ENCODE results near the gene ACTN4. TPM values are rescaled to one million over a fixed set of nuclear protein-coding genes. Genes with fewer than 3 reads are reported as not detected.

ACTN4 gene
- polyA plus RNA-seq, 1 experiment = 970 TPM

- Histone ChIP-seq H3K4me3 (ENCODE audit: low read depth, low read length) (no peak overlapping the region), H3K27me3 (ENCODE audit: control insufficient read depth, insufficient read depth, low read length) (no peaks in the 10 kb centered on the region), H3K36me3 (ENCODE audit: control insufficient read depth, insufficient read depth, low read length) (no peaks in the 10 kb centered on the region)
- TF ChIP-seq CTCF (IDR thresholded peaks at IDR 0.05; ENCODE audit: insufficient read depth, low read depth, low read length) = no peak
- DNase-seq (ENCODE audit: low read depth) = no peak
- POLR2A ChIA-PET = interaction anchor here (0.6 to 0.7 kb wide), 2 partner anchors 226 to 230 kb away, joined by 3 to 8 read pairs; no protein-coding TSS in a partner anchor
- CTCF ChIA-PET = interaction anchor here (0.9 to 6.1 kb wide), 3 partner anchors 9 to 242 kb away, joined by 3 to 49 read pairs (median 5); partner anchors contain the start of gene FAM98C
Measured at GRCh38 chr19:38644719-38645118, 2.7 kb upstream of the ACTN4 start.

- no peaks in the 10 kb centered on the region for H3K36me3 ChIP-seq (ENCODE audit: control insufficient read depth, insufficient read depth, low read length)
- H3K27me3 ChIP-seq (ENCODE audit: control insufficient read depth, insufficient read depth, low read length) = no peaks in the 10 kb centered on the region
- DNase-seq (ENCODE audit: low read depth) = no peak
- ChIA-PET POLR2A (interaction anchor here (0.6 to 1.4 kb wide), 5 partner anchors 11 to 181 kb away, joined by 3 to 11 read pairs (median 3); no protein-coding TSS in a partner anchor), CTCF (interaction anchor here (0.6 to 6.1 kb wide), 8 partner anchors 10 to 253 kb away, joined by 3 to 49 read pairs (median 3); no protein-coding TSS in a partner anchor)
- TF ChIP-seq CTCF (IDR thresholded peaks at IDR 0.05; ENCODE audit: insufficient read depth, low read depth, low read length) = no peak
- peak overlapping the region; percentile 100 for H3K4me3 ChIP-seq (ENCODE audit: low read depth, low read length)
Measured at GRCh38 chr19:38647966-38648768, 718 bp downstream of the ACTN4 start.

- POLR2A ChIA-PET = interaction anchor here (0.6 to 1.3 kb wide), 4 partner anchors 10 to 202 kb away, joined by 3 to 11 read pairs (median 5); no protein-coding TSS in a partner anchor
- DNase-seq (ENCODE audit: low read depth) = no peak
- H3K4me3 ChIP-seq (ENCODE audit: low read depth, low read length) = peak overlapping the region; percentile 100
- no peak for TF ChIP-seq CTCF (IDR thresholded peaks at IDR 0.05; ENCODE audit: insufficient read depth, low read depth, low read length)
- CTCF ChIA-PET = interaction anchor here (0.7 to 1.4 kb wide), 6 partner anchors 10 to 82 kb away, joined by 3 to 4 read pairs (median 3); no protein-coding TSS in a partner anchor
- H3K36me3 ChIP-seq (ENCODE audit: control insufficient read depth, insufficient read depth, low read length) = no peaks in the 10 kb centered on the region
- H3K27me3 ChIP-seq (ENCODE audit: control insufficient read depth, insufficient read depth, low read length) = no peaks in the 10 kb centered on the region
Measured at GRCh38 chr19:38648769-38649304, 1.4 kb downstream of the ACTN4 start.

- H3K4me3 ChIP-seq (ENCODE audit: low read depth, low read length) = peak overlapping the region; percentile 100
- H3K27me3 ChIP-seq (ENCODE audit: control insufficient read depth, insufficient read depth, low read length) = no peaks in the 10 kb centered on the region
- no peaks in the 10 kb centered on the region for H3K36me3 ChIP-seq (ENCODE audit: control insufficient read depth, insufficient read depth, low read length)
- no peak for DNase-seq (ENCODE audit: low read depth)
- ChIA-PET CTCF (interaction anchor here (0.7 to 1.4 kb wide), 7 partner anchors 10 to 74 kb away, joined by 3 to 7 read pairs (median 3); no protein-coding TSS in a partner anchor), POLR2A (interaction anchor here (0.5 to 1.3 kb wide), 5 partner anchors 10 to 202 kb away, joined by 3 to 11 read pairs (median 4); no protein-coding TSS in a partner anchor)
- no peak for TF ChIP-seq CTCF (IDR thresholded peaks at IDR 0.05; ENCODE audit: insufficient read depth, low read depth, low read length)
Measured at GRCh38 chr19:38649305-38650171, 2.1 kb downstream of the ACTN4 start.

Measured in BJ (cell line).